ENCODE data around the gene LRR1. TPM values are rescaled to one million over a fixed set of nuclear protein-coding genes. Genes with fewer than 3 reads are reported as not detected.
"Not testable (repeated sequence)": the region's sequence is repeated elsewhere in the genome, so short reads cannot be mapped to it uniquely, and the experiment has no call there.

The LRR1 gene
- polyA plus RNA-seq, 1 experiment = 12.8 TPM

GRCh38 chr14:49640540-49641417 is 42.0 kb downstream of the LRR1 start:
- Histone ChIP-seq H3K27me3 (ENCODE audit: control insufficient read depth, insufficient read depth, low read length) (no peaks in the 10 kb centered on the region), H3K9me3 (ENCODE audit: control insufficient read depth, insufficient read depth, low read length) (no peaks in the 10 kb centered on the region), H3K27ac (ENCODE audit: low read depth, low read length) (no peak overlapping the region), H3K4me3 (ENCODE audit: low read depth, low read length) (no peak overlapping the region)
- DNase-seq (ENCODE audit: low read depth, low spot score) = no peak
- TF ChIP-seq CTCF (IDR thresholded peaks at IDR 0.05; ENCODE audit: low read depth, low read length) = no peak
- ChIA-PET POLR2A (interaction anchor here (0.6 kb wide), 1 partner anchor 127 kb away, joined by 4 read pairs; the partner anchor contains the start of gene KLHDC2), CTCF (no interaction called here)

- no peak for TF ChIP-seq CTCF (IDR thresholded peaks at IDR 0.05; ENCODE audit: low read depth, low read length)
- H3K27me3 ChIP-seq (ENCODE audit: control insufficient read depth, insufficient read depth, low read length) = no peaks in the 10 kb centered on the region
- ChIA-PET POLR2A (no interaction called here), CTCF (no interaction called here)
- DNase-seq (ENCODE audit: low read depth, low spot score) = no peak
- no peak overlapping the region for H3K27ac ChIP-seq (ENCODE audit: low read depth, low read length)
- no peaks in the 10 kb centered on the region for H3K9me3 ChIP-seq (ENCODE audit: control insufficient read depth, insufficient read depth, low read length)
- no peak overlapping the region for H3K4me3 ChIP-seq (ENCODE audit: low read depth, low read length)
These were observed 43.0 kb downstream of the LRR1 start for GRCh38 chr14:49641697-49642129.

GRCh38 chr14:49642163-49642562 is 43.4 kb downstream of the LRR1 start:
- POLR2A ChIA-PET = no interaction called here
- no peak overlapping the region for H3K27ac ChIP-seq (ENCODE audit: low read depth, low read length)

GRCh38 chr14:49653508-49653907 is 54.8 kb downstream of the LRR1 start:
- TF ChIP-seq CTCF (IDR thresholded peaks at IDR 0.05; ENCODE audit: low read depth, low read length) = no peak
- H3K27me3 ChIP-seq (ENCODE audit: control insufficient read depth, insufficient read depth, low read length) = no peaks in the 10 kb centered on the region

More at GRCh38 chr14:49642163-49642562, 43.4 kb downstream of the LRR1 start:
- no peaks in the 10 kb centered on the region for H3K9me3 ChIP-seq (ENCODE audit: control insufficient read depth, insufficient read depth, low read length)
- no peaks in the 10 kb centered on the region for H3K27me3 ChIP-seq (ENCODE audit: control insufficient read depth, insufficient read depth, low read length)
- DNase-seq (ENCODE audit: low read depth, low spot score) = no peak
- no peak overlapping the region for H3K4me3 ChIP-seq (ENCODE audit: low read depth, low read length)
- CTCF ChIA-PET = interaction anchor here (1.0 kb wide), 1 partner anchor 187 kb away, joined by 3 read pairs; no protein-coding TSS in a partner anchor
- no peak for TF ChIP-seq CTCF (IDR thresholded peaks at IDR 0.05; ENCODE audit: low read depth, low read length)

GRCh38 chr14:49654511-49654910 is 55.8 kb downstream of the LRR1 start:
- ChIA-PET CTCF (interaction anchor here (1.0 to 1.7 kb wide), 2 partner anchors 21 to 198 kb away, joined by 3 to 8 read pairs; partner anchors contain the start of gene NEMF), POLR2A (no interaction called here)
- DNase-seq (ENCODE audit: low read depth, low spot score) = no peak
- Histone ChIP-seq H3K27me3 (ENCODE audit: control insufficient read depth, insufficient read depth, low read length) (no peaks in the 10 kb centered on the region), H3K27ac (ENCODE audit: low read depth, low read length) (no peak overlapping the region), H3K4me3 (ENCODE audit: low read depth, low read length) (no peak overlapping the region), H3K9me3 (ENCODE audit: control insufficient read depth, insufficient read depth, low read length) (no peaks in the 10 kb centered on the region)
- no peak for TF ChIP-seq CTCF (IDR thresholded peaks at IDR 0.05; ENCODE audit: low read depth, low read length)

More at GRCh38 chr14:49653508-49653907, 54.8 kb downstream of the LRR1 start:
- no peak for DNase-seq (ENCODE audit: low read depth, low spot score)
- CTCF ChIA-PET = interaction anchor here (1.0 to 1.7 kb wide), 2 partner anchors 20 to 199 kb away, joined by 3 to 8 read pairs; partner anchors contain the start of gene NEMF
- H3K4me3 ChIP-seq (ENCODE audit: low read depth, low read length) = no peak overlapping the region
- POLR2A ChIA-PET = no interaction called here
- no peaks in the 10 kb centered on the region for H3K9me3 ChIP-seq (ENCODE audit: control insufficient read depth, insufficient read depth, low read length)
- no peak overlapping the region for H3K27ac ChIP-seq (ENCODE audit: low read depth, low read length)

GRCh38 chr14:49657500-49657899 is 58.8 kb downstream of the LRR1 start:
- CTCF ChIA-PET; H3K4me3 ChIP-seq (ENCODE audit: low read depth, low read length); H3K27ac ChIP-seq (ENCODE audit: low read depth, low read length); H3K9me3 ChIP-seq (ENCODE audit: control insufficient read depth, insufficient read depth, low read length); DNase-seq (ENCODE audit: low read depth, low spot score); H3K27me3 ChIP-seq (ENCODE audit: control insufficient read depth, insufficient read depth, low read length): not testable (repeated sequence)
- POLR2A ChIA-PET = interaction anchor here (0.7 kb wide), 1 partner anchor 110 kb away, joined by 3 read pairs; no protein-coding TSS in a partner anchor

Measured in AG04450 (cell line).